ENCODE measurements around the gene SMKR1.

DNA sequence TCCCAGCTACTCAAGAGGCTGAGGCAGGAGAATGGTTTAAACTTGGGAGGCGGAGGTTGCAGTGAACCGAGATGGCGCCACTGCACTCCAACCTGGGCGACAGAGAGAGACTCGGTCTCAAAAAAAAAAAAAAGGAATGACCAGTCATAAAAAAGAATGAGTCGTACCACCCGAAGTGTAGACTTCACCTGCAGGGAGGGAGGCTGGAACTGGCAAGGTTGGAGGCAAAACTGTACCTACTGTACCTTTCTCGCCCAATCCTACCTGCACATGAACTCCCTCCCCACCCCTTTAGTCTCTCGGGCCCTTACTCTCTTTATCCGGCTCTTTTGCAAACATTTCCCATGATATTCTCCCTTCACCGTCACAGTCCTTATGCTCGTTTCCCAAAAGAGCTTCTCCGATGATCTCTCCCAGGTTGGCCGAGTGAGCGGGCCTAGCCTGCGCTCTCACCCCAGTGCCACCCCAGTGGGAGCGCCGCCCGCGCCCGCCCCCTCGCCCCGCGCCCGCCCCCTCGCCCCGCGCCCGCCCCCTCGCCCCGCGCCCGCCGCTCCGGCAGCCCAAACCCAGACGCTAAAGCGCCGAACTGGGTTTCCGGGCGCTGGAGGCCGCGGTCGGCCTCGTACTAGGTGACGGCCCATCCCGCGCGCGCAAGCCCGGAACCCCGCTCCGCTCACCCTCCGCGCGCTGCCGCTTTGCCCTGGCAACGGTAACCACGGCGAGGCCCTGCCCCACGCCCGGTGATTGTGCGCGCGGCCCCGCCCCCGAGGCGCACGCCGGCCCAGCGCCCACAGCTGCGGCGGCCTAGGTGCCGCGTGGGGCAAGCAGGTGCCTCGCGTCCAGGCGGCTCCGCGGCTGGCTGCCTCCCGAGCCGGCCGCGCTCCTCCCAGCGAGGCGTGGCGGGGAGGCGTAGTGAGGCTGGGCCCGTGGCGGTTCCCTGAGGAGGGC lies at the start of gene SMKR1:
- TF ChIP-seq CTCF (IDR thresholded peaks at IDR 0.05) (peak; percentile 25; the same call in 1 of the 2 replicates), SIN3A (IDR thresholded peaks at IDR 0.05; ENCODE audit: borderline replicate concordance, insufficient read depth, low read depth, low read length) (no peak), POLR2AphosphoS5 (IDR thresholded peaks at IDR 0.05; ENCODE audit: low read depth, low read length) (no peak)
- TF ChIP-seq, protein P1, sequence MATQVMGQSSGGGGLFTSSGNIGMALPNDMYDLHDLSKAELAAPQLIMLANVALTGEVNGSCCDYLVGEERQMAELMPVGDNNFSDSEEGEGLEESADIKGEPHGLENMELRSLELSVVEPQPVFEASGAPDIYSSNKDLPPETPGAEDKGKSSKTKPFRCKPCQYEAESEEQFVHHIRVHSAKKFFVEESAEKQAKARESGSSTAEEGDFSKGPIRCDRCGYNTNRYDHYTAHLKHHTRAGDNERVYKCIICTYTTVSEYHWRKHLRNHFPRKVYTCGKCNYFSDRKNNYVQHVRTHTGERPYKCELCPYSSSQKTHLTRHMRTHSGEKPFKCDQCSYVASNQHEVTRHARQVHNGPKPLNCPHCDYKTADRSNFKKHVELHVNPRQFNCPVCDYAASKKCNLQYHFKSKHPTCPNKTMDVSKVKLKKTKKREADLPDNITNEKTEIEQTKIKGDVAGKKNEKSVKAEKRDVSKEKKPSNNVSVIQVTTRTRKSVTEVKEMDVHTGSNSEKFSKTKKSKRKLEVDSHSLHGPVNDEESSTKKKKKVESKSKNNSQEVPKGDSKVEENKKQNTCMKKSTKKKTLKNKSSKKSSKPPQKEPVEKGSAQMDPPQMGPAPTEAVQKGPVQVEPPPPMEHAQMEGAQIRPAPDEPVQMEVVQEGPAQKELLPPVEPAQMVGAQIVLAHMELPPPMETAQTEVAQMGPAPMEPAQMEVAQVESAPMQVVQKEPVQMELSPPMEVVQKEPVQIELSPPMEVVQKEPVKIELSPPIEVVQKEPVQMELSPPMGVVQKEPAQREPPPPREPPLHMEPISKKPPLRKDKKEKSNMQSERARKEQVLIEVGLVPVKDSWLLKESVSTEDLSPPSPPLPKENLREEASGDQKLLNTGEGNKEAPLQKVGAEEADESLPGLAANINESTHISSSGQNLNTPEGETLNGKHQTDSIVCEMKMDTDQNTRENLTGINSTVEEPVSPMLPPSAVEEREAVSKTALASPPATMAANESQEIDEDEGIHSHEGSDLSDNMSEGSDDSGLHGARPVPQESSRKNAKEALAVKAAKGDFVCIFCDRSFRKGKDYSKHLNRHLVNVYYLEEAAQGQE (IDR thresholded peaks at IDR 0.05; ENCODE audit: insufficient read depth in 1 of 2, low read depth in 2 of 2, low read length in 1 of 2): no peak

Data from Panc1 (cell line).